ENCODE results near the gene KAZN.

The KAZN gene

DNA sequence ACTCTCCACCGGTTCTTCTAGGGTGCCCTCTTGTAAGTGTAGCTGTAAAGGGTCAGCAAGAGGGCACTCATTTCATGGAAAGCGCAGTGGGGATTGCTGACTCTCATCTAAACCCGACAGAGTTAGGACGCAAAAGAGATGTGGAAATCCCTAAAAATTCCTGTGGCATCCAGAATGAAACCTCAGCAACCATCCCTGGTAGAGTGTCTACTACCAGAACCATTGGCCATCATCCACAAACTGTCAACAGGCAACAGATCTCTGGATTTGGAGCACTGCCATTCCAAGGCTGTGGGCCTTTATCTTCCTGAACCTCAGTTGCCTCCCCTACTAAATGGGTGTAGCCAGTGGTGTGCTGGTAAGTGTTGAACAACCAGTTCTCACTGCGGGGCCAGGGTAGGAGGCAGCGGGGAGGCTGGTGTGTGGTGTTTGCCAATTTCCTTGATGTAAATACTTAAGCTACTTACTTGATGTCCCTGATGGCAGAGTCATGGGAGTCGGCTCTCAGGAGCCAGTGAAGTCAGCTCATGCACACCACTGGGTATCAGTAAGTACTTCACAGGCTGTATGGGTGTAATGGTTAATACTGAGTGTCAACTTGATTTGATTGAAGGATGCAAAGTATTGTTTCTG, 195.8 kb downstream of the KAZN start:
- no peak for DNase-seq (ENCODE audit: low read depth)

DNA sequence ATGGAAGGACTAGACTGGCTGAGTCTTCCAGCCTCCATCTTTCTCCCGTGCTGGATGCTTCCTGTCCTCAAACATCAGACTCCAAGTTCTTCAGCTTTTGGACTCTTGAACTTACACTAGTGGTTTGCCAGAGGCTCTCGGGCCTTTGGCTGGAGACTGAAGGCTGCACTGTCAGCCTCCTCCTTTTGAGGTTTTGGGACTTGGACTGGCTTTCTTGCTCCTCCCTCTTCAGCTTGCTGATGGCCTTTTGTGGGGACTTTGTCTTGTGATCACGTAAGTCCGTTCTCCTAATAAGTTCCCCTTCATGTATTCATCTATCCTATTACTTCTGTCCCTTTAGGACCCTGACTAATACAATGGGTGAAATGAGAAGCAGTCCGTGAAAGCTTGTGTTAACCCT, 196.4 kb downstream of the KAZN start:
- DNase-seq (ENCODE audit: low read depth): no peak

DNA sequence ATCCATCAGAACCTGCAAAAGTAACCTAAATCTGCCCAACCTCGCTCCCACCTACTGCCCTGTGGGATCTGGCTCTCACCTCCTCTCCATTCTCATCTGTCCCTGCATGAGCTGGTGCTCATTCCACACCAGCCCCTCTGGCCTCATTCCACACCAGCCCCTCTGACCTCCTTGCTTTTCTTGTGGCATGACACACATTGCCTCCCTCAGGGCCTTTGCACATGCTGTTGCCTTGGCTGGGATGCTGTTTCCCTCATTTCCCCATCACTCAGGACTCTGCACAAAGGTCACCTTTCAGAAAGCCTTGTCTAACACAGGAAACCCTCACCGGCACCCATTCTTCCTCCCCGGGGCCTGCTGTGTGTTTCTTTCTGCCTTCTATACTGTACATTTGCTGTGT, 197.1 kb downstream of the KAZN start:
- DNase-seq (ENCODE audit: low read depth): no peak

DNA sequence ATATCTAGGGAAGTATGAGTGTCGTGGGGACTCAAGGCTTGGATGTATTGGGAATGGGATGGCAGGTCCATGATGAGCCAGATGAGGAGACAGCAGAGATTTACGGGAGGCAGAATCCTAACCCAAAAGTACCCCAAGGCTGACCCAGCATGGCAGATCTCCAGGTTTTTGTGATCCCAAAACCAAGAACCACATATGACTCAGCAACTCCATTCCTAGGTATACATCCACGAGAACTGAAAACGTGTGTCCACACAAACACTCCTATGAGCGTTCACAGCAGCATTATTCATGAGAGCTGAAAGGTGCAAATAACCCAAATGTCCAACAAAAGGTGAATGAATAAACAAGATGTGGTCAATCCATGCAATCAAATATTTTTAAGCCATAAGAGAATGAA, 201.5 kb downstream of the KAZN start:
- no peak for DNase-seq (ENCODE audit: low read depth)

DNA sequence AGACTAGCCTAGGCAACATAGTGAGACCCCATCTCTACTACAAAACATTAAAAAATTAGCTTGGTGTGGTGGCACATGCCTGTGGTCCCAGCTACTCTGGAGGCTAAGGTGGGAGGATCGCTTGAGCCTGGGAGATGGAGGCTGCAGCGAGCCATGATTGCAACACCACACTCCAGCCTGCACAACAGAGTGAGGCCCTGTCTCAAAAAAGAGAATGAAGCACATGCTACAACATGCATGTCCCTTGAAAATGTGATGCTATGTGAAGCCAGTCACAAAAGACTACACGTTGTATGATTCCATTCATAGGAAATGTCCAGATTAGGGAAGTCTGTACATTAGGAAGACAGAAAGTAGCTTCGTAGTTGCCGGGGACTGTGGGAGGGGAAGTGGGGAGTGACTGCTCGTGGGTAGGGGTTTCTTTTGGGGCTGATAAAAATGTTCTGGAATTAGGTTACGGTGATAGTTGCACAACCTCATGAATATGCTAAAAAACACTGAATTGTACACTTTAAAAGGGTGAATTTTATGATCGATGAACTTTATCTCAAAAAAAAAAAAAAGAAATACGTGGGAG, 202.1 kb downstream of the KAZN start:
- DNase-seq (ENCODE audit: low read depth): no peak

DNA sequence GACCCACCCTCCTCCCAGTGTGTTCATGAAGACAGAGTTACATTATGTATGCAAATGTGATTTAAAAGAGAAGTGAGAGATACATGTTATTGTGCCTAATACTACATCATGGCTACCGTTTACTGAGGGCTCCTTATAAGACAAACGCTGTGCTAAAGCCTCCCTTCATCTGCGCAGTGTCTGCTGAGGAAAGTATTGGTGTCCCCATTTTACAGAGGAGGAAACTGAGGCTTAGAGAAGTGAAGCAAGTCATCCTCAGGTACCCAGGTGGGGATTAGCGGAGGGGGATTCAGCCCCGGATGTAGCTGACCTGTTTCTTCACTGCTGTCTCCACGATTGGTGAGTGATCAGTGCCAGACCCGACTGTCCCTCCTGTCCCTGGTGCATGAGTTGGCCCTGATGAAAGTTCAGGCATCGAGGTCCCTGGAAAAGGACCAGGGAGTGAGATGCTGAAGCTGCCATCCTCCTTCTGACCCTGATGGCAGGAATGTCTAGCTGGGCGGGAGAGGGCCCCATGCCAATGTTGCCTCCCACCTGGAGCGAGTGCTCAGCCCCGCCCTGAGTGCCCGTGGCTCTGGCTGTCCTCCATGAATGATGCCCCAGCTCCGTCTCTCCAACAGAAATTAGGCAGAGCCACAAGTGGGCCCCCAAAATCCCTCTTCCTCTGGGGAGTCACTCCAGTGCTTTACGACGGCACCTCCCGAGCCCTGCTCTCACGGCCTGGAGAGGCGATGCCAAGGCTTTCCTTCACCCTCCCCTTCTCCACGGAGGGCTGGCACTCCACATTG, 204.7 kb downstream of the KAZN start:
- DNase-seq (ENCODE audit: low read depth): no peak

DNA sequence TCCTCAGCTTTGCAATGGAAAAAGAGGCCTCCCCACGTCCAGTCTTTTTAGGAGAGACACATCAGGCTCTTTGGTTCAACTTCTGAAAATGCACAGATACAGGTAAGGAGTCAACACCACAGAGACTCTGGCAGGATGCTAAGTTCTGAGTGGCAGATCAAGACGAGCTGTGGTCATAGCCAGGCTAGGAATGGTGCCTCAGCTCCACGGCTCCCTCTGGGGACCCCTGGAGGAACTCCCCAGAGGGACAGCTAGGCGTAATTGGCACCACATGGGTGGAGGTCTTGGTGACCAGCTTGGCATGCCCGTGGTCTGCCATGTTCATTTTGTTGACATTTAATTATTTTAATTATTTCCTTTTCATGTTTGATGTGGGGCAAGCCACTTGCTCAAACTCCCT, 206.1 kb downstream of the KAZN start:
- no peak for DNase-seq (ENCODE audit: low read depth)

DNA sequence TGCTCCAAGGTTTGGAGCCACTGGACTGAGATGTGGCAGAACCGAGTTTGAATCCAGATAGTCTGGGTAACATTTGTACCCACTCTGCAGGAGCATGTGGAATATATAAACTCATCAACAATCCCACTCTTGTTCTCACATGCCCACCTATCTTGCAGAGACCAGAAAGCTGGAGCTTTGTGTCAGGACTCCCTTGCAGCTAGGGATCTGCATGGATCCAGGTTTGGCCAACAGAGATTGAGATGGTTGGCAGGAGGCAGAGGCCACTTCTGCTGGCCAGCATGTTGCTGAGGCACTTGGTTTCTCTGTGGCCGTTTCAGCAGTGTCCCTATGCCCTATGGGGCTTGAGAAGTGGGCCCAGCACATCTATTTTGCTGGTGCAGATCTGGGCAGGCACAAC, 208.3 kb downstream of the KAZN start:
- no peak for DNase-seq (ENCODE audit: low read depth)

DNA sequence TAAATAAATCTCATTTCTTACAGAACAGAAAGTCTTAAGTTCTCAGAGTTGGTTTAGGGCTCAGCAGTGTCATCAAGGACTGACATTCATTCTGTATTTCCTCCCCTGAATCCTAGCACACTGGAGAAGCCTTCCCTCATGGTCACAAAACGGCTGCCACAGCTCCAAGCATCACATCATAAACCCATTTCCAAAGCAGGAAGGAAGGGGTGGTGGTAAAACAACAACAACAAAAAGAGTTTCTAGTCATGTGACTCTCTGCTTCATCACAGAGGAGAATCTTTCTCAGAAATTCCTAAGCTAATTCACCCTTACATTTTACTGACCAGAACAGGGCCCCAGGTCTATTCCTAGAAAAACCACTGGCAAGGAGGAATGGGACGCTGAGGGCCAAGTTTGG, 210.3 kb downstream of the KAZN start:
- no peak for DNase-seq (ENCODE audit: low read depth)

DNA sequence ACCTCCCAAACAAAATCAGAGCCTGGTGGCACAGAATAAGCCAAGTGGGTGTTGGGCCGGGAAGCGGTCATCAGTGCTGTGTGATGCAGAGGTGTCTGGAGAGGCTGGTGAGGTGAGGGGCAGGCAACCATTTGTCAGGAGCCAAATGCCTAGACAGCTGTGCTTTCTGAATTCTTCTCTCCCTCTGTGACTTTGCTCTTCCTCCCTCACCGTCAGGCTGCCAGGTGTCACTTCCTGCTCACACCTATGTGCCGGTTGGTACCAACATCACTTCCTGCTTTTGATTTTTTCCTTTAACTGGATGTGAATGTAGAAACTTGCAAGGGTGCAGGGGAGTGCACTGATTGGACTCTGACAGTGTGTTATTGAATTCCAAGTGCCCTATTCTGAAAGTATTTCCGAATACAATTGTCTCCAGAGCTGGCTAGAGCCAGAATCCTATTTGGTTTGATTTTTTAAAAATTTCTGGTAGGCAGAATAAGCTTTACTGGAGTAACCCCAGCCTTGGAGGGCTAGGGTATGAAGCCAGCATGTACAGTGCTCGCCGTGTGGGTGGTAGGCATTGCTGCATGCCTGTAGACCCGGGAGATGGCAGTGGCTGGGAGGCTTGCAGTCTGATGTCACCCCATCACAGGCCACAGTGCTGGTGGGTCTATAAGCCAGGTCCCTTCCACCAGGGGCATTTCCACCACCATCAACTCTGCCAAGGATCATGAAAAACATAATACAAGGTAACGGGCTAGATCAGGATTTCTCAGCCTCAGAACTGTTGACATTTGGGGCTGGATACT, 210.9 kb downstream of the KAZN start:
- DNase-seq (ENCODE audit: low read depth): no peak

DNA sequence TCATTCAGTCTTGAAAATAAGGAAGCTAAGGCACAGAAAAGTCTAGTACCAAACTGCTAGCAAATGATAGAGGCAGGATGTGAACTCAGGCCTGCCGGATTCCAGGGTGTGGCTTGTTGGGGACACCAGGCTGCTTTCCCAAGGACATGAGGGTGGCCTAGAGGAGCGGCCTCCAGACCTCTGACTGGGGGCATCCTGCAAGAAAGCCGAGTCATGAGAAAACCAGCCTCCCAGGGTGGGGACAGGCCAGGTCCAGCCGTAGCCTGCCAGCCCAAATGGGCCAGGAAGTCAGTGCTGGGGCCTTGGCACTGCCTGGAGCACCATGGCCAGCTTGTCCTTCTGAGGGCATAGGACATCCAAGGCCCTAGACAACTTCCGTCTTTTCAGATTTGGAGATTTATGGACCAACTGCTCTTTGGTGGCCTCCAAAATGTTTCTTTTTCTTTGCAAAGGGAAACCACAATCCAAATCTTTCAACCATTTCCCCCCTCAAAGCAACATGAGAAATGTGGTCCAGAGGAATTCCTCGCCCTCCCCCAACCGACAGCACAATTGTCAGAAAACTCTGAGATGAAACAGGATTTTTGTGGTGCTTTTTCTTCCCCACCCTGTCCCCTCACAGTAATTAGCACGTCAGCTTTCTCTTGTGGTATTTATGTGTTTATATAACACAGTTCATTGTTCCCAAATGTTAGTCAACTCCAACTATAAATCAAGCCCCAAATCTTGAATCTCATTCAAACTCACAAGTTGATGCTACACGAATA, 212.3 kb downstream of the KAZN start:
- DNase-seq (ENCODE audit: low read depth): no peak

DNA sequence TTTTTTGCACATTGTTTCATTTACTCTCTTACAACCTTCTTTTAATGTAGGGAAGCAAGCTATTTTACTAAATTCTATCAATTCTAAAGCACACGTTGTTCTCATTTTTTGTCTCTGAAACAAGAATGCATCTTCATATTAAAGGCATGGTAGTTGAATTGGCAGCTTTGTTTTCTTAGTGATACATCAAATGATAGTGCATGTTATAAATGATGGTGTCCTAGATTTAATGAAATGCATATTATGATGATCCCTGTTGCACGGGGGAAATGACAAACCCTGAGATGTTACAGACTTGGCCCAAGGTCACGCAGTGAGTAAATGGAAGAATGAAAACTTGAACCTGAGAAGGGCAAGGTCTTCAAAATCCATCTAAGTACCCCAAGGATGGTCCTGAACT, 213.1 kb downstream of the KAZN start:
- DNase-seq (ENCODE audit: low read depth): no peak

DNA sequence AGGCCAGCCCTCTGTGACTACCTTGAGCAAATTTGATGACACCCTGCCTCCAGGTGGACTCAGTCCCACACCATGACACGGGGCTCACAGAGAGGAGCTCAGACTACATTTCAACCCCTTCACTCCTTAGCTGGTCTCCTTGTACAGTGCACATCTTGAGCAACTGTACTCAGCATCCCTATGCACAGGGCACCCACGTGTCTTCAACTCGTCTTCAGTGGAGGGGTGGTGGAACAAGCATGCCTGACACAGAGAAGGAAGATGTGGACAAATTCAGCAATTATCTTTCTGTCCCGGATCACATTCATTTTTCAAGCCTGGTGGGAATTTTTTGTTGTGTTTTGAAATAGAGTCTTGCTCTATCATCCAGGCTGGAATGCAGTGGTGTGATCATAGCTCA, 213.7 kb downstream of the KAZN start:
- DNase-seq (ENCODE audit: low read depth): no peak

DNA sequence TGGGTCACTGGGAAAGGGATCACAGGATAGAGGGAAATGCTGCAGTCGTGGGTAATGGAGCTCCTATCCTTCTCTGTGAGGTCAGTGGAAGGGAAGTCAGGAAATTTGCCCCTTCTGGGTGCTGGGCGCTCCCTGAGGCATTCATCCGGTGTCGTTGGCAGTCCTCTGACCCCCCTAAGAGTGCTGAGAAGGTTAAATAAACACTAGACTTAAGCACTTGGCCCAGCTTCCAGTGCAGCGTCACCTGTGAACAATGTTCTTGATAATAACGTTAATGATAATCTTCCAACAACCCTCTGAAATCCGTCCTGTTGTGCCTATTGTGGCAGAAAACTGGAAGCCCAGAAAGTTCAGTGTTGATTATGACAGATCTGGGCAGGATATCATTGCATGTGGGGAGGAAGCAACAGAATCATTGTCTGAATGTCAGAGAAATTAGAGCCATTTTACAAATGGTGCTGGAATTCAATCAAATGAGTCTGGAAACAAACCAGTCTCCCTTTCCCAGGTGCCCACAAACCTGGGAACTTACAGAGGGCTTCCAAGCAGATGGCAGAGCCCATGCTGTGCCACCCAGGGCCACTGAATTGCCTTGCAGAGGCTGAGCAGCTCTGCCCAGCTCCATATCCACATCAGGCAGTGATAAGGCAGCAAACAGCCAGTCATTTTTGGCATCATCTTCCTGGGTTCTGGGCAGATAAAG, 216.8 kb downstream of the KAZN start:
- no peak for DNase-seq (ENCODE audit: low read depth)

DNA sequence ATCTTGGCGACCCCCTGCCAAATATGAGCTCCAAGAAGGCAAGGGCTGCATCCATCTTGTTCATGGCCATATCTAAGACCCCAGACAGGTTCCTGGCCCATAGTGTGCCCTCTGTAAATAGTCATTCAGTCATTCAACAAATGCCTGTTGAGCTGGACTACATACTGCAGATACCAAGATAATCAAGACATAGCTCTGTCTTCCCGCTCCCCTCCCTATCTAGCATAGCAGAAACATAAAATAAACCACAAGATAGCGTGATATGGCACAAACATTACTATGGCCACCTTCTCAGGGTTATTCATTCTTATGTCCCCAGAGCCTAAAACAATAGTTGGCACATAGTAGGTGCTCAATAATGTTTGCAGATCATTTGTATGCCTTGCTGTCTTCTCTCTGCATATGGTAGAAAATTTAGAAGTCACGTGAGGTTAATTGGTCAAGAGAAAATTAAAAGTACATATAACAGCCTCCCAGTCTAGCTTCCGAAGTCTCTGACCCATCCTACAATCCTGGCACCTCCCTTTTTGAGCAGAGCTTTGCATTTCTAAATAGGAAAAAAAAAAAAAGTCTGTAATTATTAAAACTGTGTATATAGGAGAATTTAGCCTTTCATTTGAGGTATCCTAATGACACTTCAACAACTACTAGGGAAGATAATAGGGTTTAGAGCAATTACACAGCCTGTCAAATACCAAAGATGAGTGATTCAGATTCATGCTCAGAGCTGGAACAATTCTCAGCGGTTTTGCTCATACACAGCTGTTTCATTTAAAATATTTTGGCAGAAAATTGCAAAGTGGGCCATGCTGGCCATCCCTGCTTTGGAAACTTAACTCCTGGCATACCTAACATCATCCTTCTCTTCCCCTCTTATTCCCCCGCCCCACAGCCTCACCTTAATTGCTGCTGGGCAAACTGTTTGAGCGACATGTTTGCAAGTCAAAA, 219.0 kb downstream of the KAZN start:
- DNase-seq (ENCODE audit: low read depth): no peak

DNA sequence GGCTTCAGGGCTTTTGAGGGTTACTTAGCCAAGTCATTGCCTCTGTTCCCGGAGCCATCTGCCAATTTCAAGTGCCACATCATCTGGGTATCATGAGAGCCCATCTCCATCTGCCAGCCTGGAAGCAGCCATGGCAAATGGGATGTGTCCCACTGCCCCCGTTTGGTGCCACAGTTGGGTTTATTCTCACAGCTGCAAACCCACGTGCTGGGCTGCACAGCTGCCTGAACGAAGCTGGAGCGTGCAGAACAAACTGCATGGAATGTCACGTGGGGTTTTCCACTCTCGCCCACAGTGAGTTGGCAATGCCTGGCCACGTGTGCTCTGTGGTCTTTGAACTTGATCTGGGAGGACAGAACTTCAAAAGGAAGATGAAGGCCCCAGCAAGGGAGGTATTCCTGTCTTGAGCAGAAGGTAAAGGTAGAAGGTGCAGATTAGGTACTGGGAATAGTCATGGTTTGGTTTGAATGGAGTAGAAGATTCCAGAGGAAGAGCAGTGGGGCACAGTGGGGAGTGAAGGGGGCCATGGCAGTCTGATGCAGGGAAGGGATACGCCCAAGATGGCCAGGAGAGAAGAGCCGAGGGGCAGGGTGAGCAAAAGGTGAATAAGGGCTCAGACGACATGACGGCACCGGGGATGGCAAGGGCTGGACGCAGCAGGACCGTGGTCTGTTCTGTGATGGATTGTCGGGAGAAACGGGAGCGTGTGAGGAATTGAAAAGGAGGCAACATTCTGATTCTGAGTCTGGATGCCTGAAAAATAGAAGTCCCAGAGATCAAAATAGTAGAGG, 222.0 kb downstream of the KAZN start:
- no peak for DNase-seq (ENCODE audit: low read depth)

DNA sequence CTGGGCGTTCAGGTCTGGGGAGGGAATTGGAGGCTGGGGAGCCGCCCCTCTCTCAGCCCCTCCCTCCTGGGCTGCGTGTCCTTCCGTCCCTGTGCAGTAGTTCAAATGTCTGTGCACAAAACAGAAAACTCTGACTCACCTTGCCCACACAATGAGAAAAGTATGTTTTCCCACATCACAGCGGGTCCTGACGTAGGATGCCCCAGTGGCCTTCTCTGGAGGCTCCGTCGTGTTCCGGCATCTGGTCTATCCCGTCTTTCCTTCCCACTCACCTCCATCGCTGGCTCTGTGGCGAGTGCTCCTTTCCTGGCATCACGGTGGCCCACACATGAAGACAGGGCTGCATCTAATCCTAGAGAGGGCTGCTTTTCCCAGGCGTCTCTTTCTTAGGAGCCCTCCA, 224.0 kb downstream of the KAZN start:
- DNase-seq (ENCODE audit: low read depth): no peak

DNA sequence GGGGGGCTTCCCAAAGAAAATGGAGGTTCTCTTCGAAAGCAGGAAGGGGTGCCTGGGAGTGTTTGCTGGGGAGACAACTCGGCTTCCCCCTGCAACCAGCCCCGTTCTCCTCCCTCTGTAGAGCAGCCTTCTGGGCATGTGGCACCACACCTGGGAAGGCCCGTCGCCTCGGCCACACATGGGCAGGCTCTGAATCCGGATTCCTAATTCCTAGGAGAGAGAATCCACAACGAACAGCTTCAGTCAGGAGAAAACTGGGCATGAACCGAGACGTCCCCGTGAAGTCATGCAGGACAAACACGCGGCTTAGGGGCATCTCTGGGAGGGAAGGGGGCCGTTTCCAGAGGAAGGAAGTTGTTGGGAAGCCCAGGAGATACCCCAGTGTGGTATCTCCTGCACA, 224.5 kb downstream of the KAZN start:
- DNase-seq (ENCODE audit: low read depth): no peak

DNA sequence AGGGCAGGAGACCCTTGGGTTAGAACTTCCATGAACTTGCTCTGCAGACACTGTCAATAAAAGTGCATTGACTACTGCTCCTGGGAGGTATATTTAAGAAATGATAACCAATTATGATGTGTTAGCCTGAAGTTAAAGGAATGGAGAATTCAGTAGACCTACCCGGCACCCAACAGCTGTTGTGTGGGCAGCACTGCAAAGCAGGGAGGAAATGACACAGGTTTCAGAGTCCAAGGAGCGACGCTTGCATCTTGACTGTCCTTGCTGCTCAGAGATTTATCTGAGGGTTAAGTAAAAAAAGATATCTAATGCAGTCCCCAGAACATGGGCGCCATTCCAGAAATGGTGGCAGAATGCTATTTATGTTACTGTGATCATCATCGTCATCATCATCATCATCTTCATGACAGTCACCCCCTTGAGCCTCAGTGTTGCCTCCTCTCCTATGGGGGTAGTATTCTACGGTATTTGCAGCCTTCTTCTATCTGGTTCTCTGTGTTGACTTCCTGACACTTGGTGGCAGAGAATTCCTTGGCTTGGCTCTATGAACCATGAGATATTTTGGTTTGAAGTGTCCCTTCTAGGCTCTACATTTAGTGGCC, 225.9 kb downstream of the KAZN start:
- no peak for DNase-seq (ENCODE audit: low read depth)
